ENCODE measurements around the gene GSTA3.
"Not testable (repeated sequence)": the region's sequence is repeated elsewhere in the genome, so short reads cannot be mapped to it uniquely, and the experiment has no call there.

The GSTA3 gene

DNA sequence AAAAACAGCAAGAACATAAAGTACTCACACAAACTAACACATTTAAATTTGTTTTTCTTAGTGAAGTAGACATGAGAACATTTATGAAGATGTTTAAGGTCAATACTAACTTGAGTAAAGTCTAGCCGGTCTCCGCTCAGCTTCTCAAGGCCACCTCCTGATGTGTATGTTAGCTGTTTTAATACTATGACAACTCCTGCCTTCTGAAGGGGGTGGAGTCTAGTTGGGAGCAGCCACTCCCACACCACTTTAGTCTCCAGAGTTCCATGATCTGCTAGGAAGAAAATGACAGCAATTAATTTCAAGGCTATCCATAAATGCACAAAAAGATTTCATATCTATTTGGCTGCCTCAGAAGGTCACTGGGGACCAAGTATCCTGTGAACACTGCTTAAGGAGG lies at the start of gene GSTA3:
Gene GSTA3 (minus strand): TSS at position 168 of the 400 bp plus-strand sequence. CDS start 3,864 bp downstream, outside the sequence.
- FAIRE-seq: peak; percentile 6
- TF ChIP-seq POLR2A (IDR thresholded peaks at IDR 0.05; ENCODE audit: low read depth, low read length): no peak
- DNase-seq (ENCODE audit: insufficient read length, low spot score): no peak

DNA sequence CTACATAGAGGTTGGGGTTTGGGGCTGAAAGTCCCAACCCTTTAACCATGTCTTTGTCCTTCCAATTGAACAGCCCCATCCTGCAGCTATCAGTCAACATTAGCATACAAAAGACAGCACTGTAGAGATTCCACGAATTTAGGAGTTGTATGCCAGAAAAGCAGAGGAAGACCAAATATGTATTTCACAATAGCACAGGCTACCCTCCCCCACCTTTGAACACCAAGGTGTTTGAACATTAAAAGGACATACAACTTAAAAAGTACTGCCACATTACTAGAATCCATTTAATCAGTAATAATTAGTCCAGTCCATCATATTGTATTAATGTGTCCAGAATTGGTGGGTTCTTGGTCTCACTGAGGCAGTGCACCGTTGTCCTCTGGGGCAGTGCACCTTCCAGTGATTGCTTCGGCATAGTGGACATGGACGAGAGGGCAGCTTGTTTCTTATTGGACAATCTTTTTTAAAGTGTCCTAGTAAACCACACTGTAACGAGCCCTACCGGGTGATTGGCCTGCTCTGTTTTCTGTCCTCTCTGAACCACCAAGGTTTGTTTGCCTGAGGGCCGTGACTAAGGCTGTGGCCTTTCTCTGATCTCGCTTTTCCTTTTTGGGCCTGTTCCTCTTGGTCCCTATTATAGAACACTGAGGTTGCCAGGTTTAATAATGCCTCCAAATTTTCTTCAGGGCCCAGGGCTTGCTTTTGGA lies 49.2 kb upstream of the GSTA3 start:
- DNase-seq (ENCODE audit: insufficient read length, low spot score) (no peak), FAIRE-seq (no peak)
- TF ChIP-seq POLR2A (IDR thresholded peaks at IDR 0.05; ENCODE audit: low read depth, low read length): no peak

DNA sequence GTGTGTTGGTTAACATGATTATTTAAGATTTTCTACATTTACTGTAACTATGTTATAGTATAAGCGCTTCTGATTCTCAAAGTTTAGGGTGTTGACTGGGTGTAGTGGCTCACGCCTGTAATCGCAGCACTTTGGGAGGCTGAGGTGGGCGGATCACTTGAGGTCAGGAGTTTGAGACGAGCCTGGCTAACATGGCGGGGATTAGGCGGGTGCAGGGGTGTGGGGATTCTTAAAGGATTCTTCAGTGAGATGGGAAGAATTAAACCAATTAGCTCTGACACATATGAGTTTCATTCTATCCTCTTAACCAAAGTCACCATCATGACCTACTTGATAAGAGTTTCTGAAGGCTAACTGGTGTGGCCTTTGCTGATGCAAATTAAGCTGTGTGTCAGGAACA lies 46.4 kb upstream of the GSTA3 start:
- FAIRE-seq: no peak
- TF ChIP-seq POLR2A (IDR thresholded peaks at IDR 0.05; ENCODE audit: low read depth, low read length): no peak
- DNase-seq (ENCODE audit: insufficient read length, low spot score): no peak

GRCh38 chr6:52953911-52954839 lies 44.7 kb upstream of the GSTA3 start:
- FAIRE-seq (no peak), DNase-seq (ENCODE audit: insufficient read length, low spot score) (no peak)
- TF ChIP-seq POLR2A (IDR thresholded peaks at IDR 0.05; ENCODE audit: low read depth, low read length): no peak

DNA sequence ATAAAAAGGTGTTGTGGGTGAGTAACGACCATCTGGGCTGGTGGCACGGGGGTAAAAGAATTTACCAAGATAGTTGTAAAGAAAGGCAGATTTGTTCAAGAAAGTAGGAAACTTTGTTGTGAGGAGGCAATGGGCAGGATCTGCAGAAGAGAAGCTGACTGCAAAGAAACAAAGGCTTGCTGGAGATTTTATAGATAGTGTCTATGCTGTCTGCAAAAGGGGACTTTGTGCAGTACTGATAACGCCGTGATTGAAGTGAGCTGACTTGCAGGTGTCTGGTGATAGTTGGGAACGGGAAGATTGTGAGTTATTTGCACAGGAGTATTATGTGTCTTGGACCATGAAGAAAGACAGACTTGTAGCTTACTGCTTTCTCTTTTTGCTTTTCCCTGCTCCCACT lies 36.8 kb upstream of the GSTA3 start:
- FAIRE-seq (no peak), DNase-seq (ENCODE audit: insufficient read length, low spot score) (no peak)
- TF ChIP-seq POLR2A (IDR thresholded peaks at IDR 0.05; ENCODE audit: low read depth, low read length): no peak

DNA sequence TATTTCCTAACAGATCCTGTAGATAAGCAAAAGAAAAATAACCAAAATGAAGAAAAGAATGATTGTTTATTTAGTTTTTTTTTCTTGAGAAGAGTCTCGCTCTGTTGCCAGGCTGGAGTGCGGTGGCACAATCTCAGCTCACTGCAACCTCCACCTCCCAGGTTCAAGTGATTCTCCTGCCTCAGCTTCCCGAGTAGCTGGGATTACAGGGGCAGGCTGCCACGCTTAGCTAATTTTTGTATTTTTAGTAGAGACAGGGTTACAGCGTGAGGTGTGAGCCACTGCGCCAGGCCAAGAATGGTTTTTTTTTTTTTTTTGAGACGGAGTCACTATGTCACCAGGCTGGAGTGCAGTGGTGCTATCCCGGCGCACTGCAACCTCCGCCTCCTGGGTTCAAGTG lies 33.3 kb upstream of the GSTA3 start:
- not testable (repeated sequence) for DNase-seq (ENCODE audit: insufficient read length, low spot score); FAIRE-seq

- no peak for DNase-seq (ENCODE audit: insufficient read length, low spot score)
- FAIRE-seq: no peak
- no peak for TF ChIP-seq POLR2A (IDR thresholded peaks at IDR 0.05; ENCODE audit: low read depth, low read length)
Measured at GRCh38 chr6:52942221-52942620, 32.7 kb upstream of the GSTA3 start.

DNA sequence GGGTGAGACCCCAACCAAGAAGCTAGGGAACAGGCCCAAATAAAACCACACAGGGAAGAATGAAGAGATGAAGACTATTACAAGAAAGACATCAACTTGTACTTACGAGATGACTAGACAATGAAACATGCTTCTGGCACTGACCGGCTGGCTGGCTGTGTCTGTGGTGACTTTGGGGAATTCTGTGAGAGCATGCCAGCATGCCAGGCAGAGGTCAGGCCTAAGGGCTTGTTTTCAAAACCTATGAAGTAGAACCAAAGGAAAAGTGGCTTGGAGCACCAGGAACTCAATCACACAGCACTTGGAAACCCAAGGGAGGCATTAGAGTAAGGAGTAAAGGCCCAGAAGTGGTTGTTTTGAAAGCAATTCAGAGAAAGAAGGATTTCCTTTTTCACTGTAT lies 28.4 kb upstream of the GSTA3 start:
- no peak for TF ChIP-seq POLR2A (IDR thresholded peaks at IDR 0.05; ENCODE audit: low read depth, low read length)
- FAIRE-seq: peak; percentile 15
- peak; percentile 26 for DNase-seq (ENCODE audit: insufficient read length, low spot score)

DNA sequence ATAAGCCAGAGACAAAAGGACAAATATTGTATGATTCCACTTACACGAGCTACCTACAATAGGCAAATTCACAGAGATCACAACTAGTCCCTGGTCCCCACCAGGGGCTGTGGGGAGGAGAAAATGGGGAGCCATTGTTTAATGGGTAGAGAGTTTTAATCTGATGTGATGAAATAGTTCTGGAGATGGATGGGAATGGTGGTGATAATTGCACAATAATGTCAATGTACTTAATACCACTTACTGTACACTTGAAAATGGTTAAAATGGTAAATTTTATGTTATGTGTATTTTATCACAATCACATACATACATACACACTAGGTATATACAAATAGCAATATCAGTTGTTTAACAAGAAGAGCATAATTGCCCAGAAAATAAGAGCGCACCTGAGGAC lies 24.3 kb upstream of the GSTA3 start:
- no peak for TF ChIP-seq POLR2A (IDR thresholded peaks at IDR 0.05; ENCODE audit: low read depth, low read length)

GRCh38 chr6:52931351-52931750 lies 21.9 kb upstream of the GSTA3 start:
- DNase-seq (ENCODE audit: insufficient read length, low spot score) (no peak), FAIRE-seq (no peak)
- TF ChIP-seq POLR2A (IDR thresholded peaks at IDR 0.05; ENCODE audit: low read depth, low read length): no peak

More for the DNA sequence above, 24.3 kb upstream of the GSTA3 start:
- FAIRE-seq (no peak), DNase-seq (ENCODE audit: insufficient read length, low spot score) (no peak)

GRCh38 chr6:52929321-52930164 lies 20.0 kb upstream of the GSTA3 start:
- FAIRE-seq (peak; percentile 90), DNase-seq (ENCODE audit: insufficient read length, low spot score) (peak; percentile 79)
- TF ChIP-seq POLR2A (IDR thresholded peaks at IDR 0.05; ENCODE audit: low read depth, low read length): no peak

- no peak for DNase-seq (ENCODE audit: insufficient read length, low spot score)
- no peak for FAIRE-seq
- no peak for TF ChIP-seq POLR2A (IDR thresholded peaks at IDR 0.05; ENCODE audit: low read depth, low read length)
Measured at GRCh38 chr6:52927451-52927850, 18.0 kb upstream of the GSTA3 start.

- no peak for FAIRE-seq
- DNase-seq (ENCODE audit: insufficient read length, low spot score): no peak
- TF ChIP-seq POLR2A (IDR thresholded peaks at IDR 0.05; ENCODE audit: low read depth, low read length): no peak
Measured at GRCh38 chr6:52925919-52926792, 16.7 kb upstream of the GSTA3 start.

Measured in H54 (cell line).